HepG2 (cell line): ENCODE measurements around the gene PRM3. TPM values are rescaled to one million over a fixed set of nuclear protein-coding genes. Genes with fewer than 3 reads are reported as not detected.

Source experiments
- ATF4 ChIP-seq, 2 experiments: fragments of 450-650 bp in 1 of 2; sonication (generic) in 1 of 2; formaldehyde crosslinking; IDR thresholded peaks; 2 replicates each; pipeline versions ENCODE4 v1.5.0 to v1.8.0; 2020 to 2022; ENCODE audit warnings: mild to moderate bottlenecking in 1 of 2, missing genetic modification reagents in 1 of 2
- HMGXB3 ChIP-seq: sonication (generic); formaldehyde crosslinking; IDR thresholded peaks from 2 replicates; pipeline ENCODE4 v1.4.0; 2020; ENCODE audit warnings: missing genetic modification reagents, borderline replicate concordance
- HNF1B ChIP-seq: sonication (generic); formaldehyde crosslinking; IDR thresholded peaks from 2 replicates; pipeline ENCODE4 v1.5.1; 2020; ENCODE audit warnings: mild to moderate bottlenecking, moderate library complexity, missing genetic modification reagents
- PREB ChIP-seq: sonication (generic); formaldehyde crosslinking; IDR thresholded peaks from 2 replicates; pipeline ENCODE4 v1.4.0; 2020; ENCODE audit warnings: missing genetic modification reagents
- RNF219 ChIP-seq: sonication (generic); formaldehyde crosslinking; IDR thresholded peaks from 2 replicates; pipeline ENCODE4 v1.5.0; 2020; ENCODE audit warnings: mild to moderate bottlenecking, missing genetic modification reagents
- SKIL ChIP-seq: sonication (generic); formaldehyde crosslinking; IDR thresholded peaks from 2 replicates; pipeline ENCODE4 v1.8.0; 2022; ENCODE audit warnings: missing genetic modification reagents, mild to moderate bottlenecking, moderate library complexity, borderline replicate concordance
- SMC3 ChIP-seq: IDR thresholded peaks from 2 replicates; pipeline ENCODE4 v1.6.1; 2011; ENCODE audit warnings: low read length, improper control_type of control experiment
- TBP ChIP-seq: sonication (generic); formaldehyde crosslinking; IDR thresholded peaks from 2 replicates; pipeline ENCODE4 v1.5.0; 2020; ENCODE audit warnings: missing genetic modification reagents
- ZNF180 ChIP-seq: sonication (generic); formaldehyde crosslinking; IDR thresholded peaks from 2 replicates; pipeline ENCODE4 v1.4.0; 2020; ENCODE audit warnings: low read depth, missing genetic modification reagents, borderline replicate concordance
- ZNF382 ChIP-seq: sonication (generic); formaldehyde crosslinking; IDR thresholded peaks from 2 replicates; pipeline ENCODE4 v1.5.0; 2020; ENCODE audit warnings: missing genetic modification reagents, mild to moderate bottlenecking, borderline replicate concordance
- ZNF512 ChIP-seq: sonication (generic); formaldehyde crosslinking; IDR thresholded peaks from 2 replicates; pipeline ENCODE4 v1.4.0; 2020; ENCODE audit warnings: mild to moderate bottlenecking, missing genetic modification reagents
- ZNF549 ChIP-seq: sonication (generic); formaldehyde crosslinking; IDR thresholded peaks from 2 replicates; pipeline ENCODE4 v1.5.0; 2020; ENCODE audit warnings: missing genetic modification reagents
- polyA plus RNA-seq, 8 experiments: library from polyadenylated mRNA; depleted of rRNA in 3 of 8; stranded (reverse) in 7 of 8; unstranded in 1 of 8; fragments of >200 nt; fragmentation: Illumina TruSeq in 4 of 8; extraction: Trizol in 4 of 8; gene quantifications; 2 replicates each; pipeline versions ENCODE4 v1.2.1 to v1.2.3, GENCODE V29; 2011 to 2016; ENCODE audit warnings: low read depth in 4 of 8, missing spikeins in 1 of 8, mixed read lengths in 1 of 8; ENCODE audit not compliant: insufficient read depth in 1 of 8
- total RNA-seq, 5 experiments: library from RNA; depleted of rRNA; stranded (reverse); fragments of >200 nt; fragmentation: Illumina TruSeq; extraction: Trizol; gene quantifications; 2 replicates each; pipeline ENCODE4 v1.2.3, GENCODE V29; 2016; ENCODE audit warnings: low read depth in 1 of 5

The PRM3 gene
- total and polyA plus RNA-seq, 2 of the 13 experiments (the other 11 are each of a cell fraction or from before 2014, with no cell fraction given): not detected

GRCh38 chr16:11254913-11255736, 18.3 kb downstream of the PRM3 start (continued):
- TF ChIP-seq SKIL (CRISPR knock-in tag) (0 out of 2 replicates have a peak, but pooled peaks have one; percentile 1), ATF4 (CRISPR knock-in tag; IDR thresholded peaks at IDR 0.05) (no peak), PREB (CRISPR knock-in tag) (no peak), RNF219 (CRISPR knock-in tag) (no peak), SMC3 (no peak), ZNF549 (CRISPR knock-in tag) (no peak), TBP (CRISPR knock-in tag) (no peak), ZNF512 (CRISPR knock-in tag) (no peak), ZNF180 (CRISPR knock-in tag) (0 out of 2 replicates have a peak, but pooled peaks have one; percentile 25), HMGXB3 (no peak), HNF1B (CRISPR knock-in tag) (0 out of 2 replicates have a peak, but pooled peaks have one; percentile 27), ZNF382 (CRISPR knock-in tag) (no peak)
